Immature natural killer cell (primary cell): ENCODE data around the gene SYNE3. TPM values are rescaled to one million over a fixed set of nuclear protein-coding genes. Genes with fewer than 3 reads are reported as not detected.

Experiments used
- DNase-seq, 3 donors: peaks; one replicate each; pipeline ENCODE4 v3.0.0; 2022; ENCODE audit warnings: mixed read lengths in 1 of 3
- H3K27ac Mint-ChIP-seq, 6 donors: one replicate each; pipeline ENCODE4 v1.8.0; 2020; ENCODE audit warnings: mixed read lengths in 6 of 6, mild to moderate bottlenecking in 5 of 6, inconsistent platforms in 4 of 6, moderate library complexity in 3 of 6
- H3K27me3 Mint-ChIP-seq, 3 donors: one replicate each; pipeline ENCODE4 v1.8.0; 2020 to 2021; ENCODE audit warnings: low read depth in 3 of 3, mild to moderate bottlenecking in 3 of 3, mixed read lengths in 3 of 3, moderate library complexity in 3 of 3, inconsistent platforms in 1 of 3
- H3K36me3 Mint-ChIP-seq, 3 donors: one replicate each; pipeline ENCODE4 v1.8.0; 2020; ENCODE audit warnings: mixed read lengths in 3 of 3, inconsistent platforms in 2 of 3, mild to moderate bottlenecking in 2 of 3
- H3K4me1 Mint-ChIP-seq, 2 donors: one replicate each; pipeline ENCODE4 v1.8.0; 2020; ENCODE audit warnings: inconsistent platforms in 2 of 2, mild to moderate bottlenecking in 2 of 2, mixed read lengths in 2 of 2, moderate library complexity in 1 of 2
- H3K4me3 Mint-ChIP-seq, 5 donors: one replicate each; pipeline ENCODE4 v1.8.0; 2020; ENCODE audit warnings: mild to moderate bottlenecking in 5 of 5, mixed read lengths in 5 of 5, inconsistent platforms in 3 of 5, moderate library complexity in 3 of 5
- H3K9me3 Mint-ChIP-seq, 6 donors: one replicate each; pipeline ENCODE4 v1.8.0; 2020; ENCODE audit warnings: mild to moderate bottlenecking in 6 of 6, mixed read lengths in 6 of 6, inconsistent platforms in 4 of 6, moderate library complexity in 3 of 6
- polyA plus RNA-seq, 3 donors: library from polyadenylated mRNA; unstranded; fragments of 300-500 nt; fragmentation: Illumina TruSeq; gene quantifications; one replicate each; pipeline ENCODE4 v1.2.3, GENCODE V29; 2021

SYNE3 gene
- polyA plus RNA-seq, 3 donors from 2014 or later: 1.0 to 1.4 TPM; not detected in 1

DNA sequence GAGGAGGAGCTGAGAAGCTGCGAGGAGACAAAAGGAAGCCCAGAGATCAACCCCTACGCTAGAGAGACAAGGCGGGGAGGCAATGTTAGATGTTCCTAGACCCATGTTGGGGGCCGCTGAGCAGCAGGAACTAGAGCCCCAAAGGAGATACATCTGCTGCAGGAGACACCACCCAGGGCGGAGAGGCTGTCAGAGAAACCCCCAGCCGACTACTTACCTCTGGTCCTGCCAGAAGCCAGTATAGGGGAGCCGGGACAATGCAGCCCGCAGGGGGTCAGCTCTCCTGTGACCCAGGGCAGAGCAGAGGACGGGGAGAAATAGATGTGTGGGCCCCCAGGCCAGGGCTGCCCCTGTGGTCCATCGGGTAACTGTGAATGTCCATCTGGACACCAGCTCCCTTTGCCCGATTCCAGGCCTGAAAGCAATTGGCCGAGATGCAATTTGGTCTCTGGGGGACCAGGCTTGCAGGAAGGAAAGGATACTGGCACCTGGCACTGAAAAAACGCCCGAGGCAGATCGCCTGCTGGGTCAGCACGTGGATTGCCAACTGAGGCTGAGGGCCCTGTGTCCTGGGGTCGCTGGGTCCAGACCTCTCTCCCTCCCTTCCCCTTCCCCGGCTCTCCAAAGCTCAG lies 34.9 kb downstream of the SYNE3 start:
- Mint-ChIP-seq H3K4me3 (no peak overlapping the region), H3K27ac (peak overlapping the region; percentile 21 to 90 (median 53)), H3K27me3 (peaks cover 0 to 2% (median 2%) of the 10 kb centered on the region in 3 donors), H3K9me3 (no peaks in the 10 kb centered on the region), H3K36me3 (peaks cover 0 to 10% (median 3%) of the 10 kb centered on the region in 3 donors), H3K4me1 (peaks cover 21 to 30% of the 10 kb centered on the region in 2 donors)
- no peak for DNase-seq

DNA sequence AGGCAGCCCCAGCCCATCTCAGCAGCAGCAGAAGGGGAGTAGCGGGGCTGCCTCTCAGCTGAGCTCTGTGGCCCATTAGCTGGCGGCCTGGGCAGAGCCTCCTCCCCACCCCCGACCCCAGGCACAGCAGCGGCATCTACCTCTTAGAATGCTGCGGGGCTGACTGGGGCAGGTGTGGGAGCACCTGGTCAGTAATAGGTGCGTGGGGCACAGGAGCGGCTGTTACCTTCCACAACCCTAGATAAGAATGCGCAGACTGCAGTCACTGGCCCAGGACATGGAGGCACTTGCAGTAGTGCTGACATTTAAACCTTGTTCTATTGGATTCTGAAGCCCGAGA lies 35.6 kb downstream of the SYNE3 start:
- H3K4me1 Mint-ChIP-seq: peaks cover 21 to 30% of the 10 kb centered on the region in 2 donors
- no peaks in the 10 kb centered on the region for H3K9me3 Mint-ChIP-seq
- H3K27ac Mint-ChIP-seq: peak overlapping the region; percentile 21 to 90 (median 78)
- H3K4me3 Mint-ChIP-seq: no peak overlapping the region
- no peak for DNase-seq
- peaks cover 0 to 10% (median 3%) of the 10 kb centered on the region in 3 donors for H3K36me3 Mint-ChIP-seq
- H3K27me3 Mint-ChIP-seq: peaks cover 0 to 2% (median 2%) of the 10 kb centered on the region in 3 donors

DNA sequence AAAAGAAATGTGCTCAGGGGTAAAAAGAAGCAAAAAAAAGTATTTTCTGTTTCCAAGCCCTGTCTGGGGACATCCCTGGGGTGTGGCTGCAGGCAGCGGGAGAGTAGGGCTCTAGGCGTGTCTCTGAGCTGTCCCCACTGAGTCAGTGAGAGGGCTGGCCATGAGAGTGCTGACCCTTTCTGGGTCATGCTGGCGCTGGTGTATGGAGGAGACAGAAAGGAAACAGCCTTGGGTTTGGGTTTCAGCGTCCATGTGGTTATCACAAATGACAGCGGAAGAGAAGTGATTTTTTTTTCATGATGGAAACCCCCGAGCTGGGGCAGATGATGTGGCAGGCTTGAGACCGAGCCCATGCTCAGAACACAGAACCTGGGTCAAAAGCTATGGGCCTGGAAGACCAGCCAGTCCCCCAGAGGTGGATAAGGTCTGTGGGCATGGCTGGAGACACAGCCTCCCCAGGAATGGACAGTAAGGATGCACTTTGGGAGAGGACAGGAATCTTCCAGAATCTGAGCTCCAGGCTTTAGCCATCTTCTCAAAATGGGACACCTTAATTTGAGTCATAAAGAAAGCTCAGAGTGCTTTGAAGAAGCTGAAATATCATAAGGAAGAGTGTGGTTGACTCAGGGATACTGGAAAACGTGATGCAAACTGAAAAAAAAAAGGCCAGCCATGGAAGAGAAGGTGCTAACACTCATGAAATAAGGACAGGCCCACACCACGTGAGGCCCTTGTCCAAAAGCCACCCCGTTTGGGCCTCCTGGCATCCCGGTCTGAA lies 36.2 kb downstream of the SYNE3 start:
- Mint-ChIP-seq H3K4me1 (peaks cover 21 to 30% of the 10 kb centered on the region in 2 donors), H3K27me3 (peaks cover 0 to 2% (median 2%) of the 10 kb centered on the region in 3 donors), H3K9me3 (no peaks in the 10 kb centered on the region), H3K4me3 (peak overlapping the region; percentile 15 to 73 (median 64)), H3K27ac (peak overlapping the region; percentile 20 to 90 (median 81)), H3K36me3 (peaks cover 0 to 10% (median 3%) of the 10 kb centered on the region in 3 donors)
- peak; percentile 67 for DNase-seq

DNA sequence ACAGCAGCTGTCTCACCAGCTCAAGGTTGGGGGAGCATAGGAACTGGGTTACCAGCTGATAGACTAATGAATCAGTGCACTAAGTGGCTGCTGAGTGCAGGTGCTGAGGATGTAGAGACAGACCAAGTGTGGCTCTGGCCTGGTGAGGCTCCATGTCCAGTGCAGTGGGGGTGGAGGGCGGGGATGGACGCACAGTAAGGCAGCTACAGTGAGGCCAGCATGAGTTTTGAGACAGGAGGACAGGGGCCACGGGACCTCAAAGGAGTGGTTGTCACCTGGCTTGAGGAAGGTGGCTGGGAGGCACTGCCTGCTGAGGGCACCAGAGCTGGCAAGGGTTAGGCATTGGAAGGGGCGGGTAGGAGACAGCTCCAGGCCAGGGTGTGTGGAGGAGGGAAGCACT lies 37.0 kb downstream of the SYNE3 start:
- H3K4me1 Mint-ChIP-seq: peaks cover 22 to 31% of the 10 kb centered on the region in 2 donors
- peak overlapping the region; percentile 25 to 90 (median 84) for H3K27ac Mint-ChIP-seq
- no peaks in the 10 kb centered on the region for H3K9me3 Mint-ChIP-seq
- no peak for DNase-seq
- H3K4me3 Mint-ChIP-seq: peak overlapping the region in 4 of 5 donors; percentile 15 to 66 (median 64)
- H3K36me3 Mint-ChIP-seq: peaks cover under 1 to 10% (median 5%) of the 10 kb centered on the region in 3 donors
- peaks cover 0 to 2% (median 2%) of the 10 kb centered on the region in 3 donors for H3K27me3 Mint-ChIP-seq

DNA sequence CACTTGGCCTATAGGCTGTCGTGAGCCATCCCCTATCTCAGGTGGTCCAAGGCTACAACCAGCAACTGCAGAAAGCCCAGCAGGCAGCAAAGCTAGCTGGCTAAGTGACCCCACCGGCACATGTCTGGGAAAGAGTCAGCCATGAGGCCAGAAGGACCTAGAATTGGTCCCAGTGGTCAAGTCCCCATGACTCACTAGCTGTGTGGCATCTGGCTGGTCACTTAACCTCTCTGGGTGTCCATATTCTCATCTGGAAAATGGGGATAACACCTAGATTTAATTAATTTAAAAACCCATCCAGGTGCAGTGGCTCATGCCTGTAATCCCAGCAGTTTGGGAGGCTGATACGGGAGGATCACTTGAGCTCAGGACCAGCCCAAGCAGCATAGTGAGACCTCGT lies 37.6 kb downstream of the SYNE3 start:
- Mint-ChIP-seq H3K9me3 (no peaks in the 10 kb centered on the region), H3K27ac (peak overlapping the region in 1 of 6 donors; percentile 71), H3K27me3 (peaks cover 0 to 2% (median 2%) of the 10 kb centered on the region in 3 donors), H3K4me1 (peaks cover 22 to 37% of the 10 kb centered on the region in 2 donors), H3K36me3 (peaks cover 7 to 16% (median 12%) of the 10 kb centered on the region in 3 donors), H3K4me3 (no peak overlapping the region)
- DNase-seq: no peak

DNA sequence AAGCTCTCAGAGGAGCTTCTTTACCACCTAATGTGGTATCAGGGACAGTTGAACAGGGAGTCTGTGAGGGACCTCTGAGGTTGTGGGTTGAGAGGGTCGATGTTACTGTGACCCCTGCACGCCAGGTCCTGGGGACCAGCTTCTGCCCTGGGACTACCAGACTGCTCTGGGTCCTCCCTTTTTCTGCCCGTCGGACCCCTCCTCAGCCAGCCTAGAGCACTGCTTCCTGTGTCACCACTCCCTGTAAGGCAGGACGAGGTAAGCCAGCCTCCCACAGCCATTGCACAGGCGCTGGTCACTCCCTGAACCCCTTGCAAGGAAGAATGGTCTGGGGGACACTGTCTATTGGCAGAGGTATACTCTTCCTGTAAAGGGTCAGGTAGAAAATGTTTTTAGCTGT lies 38.1 kb downstream of the SYNE3 start:
- H3K27ac Mint-ChIP-seq: peak overlapping the region in 1 of 6 donors; percentile 71
- H3K4me3 Mint-ChIP-seq: no peak overlapping the region
- H3K36me3 Mint-ChIP-seq: peaks cover 11 to 20% (median 15%) of the 10 kb centered on the region in 3 donors
- H3K27me3 Mint-ChIP-seq: peaks cover 0 to 2% (median 2%) of the 10 kb centered on the region in 3 donors
- peaks cover 0 to 1% (median 0%) of the 10 kb centered on the region in 6 donors for H3K9me3 Mint-ChIP-seq
- H3K4me1 Mint-ChIP-seq: peaks cover 22 to 39% of the 10 kb centered on the region in 2 donors
- DNase-seq: no peak

DNA sequence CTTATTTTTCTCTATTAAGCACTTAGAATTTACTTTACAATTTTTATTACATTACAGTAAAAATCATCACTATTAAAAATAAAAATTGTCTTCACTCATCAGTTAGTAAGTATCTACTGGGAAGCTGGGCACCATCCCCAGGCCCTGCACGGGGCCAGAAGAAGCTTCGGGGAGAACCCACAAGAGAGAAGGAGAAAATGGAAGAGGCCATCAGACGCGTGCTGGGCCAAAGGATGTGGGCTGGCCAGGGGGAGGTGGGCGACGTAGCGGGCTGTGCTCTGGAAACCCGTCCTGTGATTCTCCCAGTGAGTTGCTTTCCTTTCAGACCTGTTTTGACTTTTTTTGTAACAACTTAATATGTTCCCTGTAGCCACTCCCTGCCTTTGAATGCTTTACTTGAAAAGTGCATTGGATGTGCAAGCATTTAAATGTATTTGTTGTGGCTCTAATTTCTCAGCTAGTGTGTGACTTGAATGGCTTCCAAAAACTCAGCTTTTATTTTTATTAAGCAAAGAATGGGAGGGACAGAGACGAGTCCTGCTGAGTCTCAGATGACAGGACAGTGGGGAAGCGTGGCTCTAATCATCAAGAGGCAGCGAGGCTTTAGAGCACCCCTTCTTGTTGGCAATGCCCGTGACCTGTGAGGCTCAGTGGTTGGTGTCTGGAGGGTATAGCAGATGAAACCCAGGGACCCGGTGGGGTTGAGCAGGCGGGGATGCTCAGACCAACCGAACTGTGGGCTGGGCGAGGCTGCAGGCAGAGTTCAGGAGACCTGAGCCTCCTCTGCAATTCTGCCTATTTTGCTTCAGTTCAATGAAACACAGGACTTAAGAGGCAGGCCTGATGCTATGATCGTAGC lies 38.8 kb downstream of the SYNE3 start:
- no peak for DNase-seq
- Mint-ChIP-seq H3K9me3 (peaks cover 0 to 1% (median 0%) of the 10 kb centered on the region in 6 donors), H3K4me3 (no peak overlapping the region), H3K27ac (peak overlapping the region in 3 of 6 donors; percentile 17 to 56 (median 34)), H3K4me1 (peaks cover 22 to 39% of the 10 kb centered on the region in 2 donors), H3K36me3 (peaks cover 13 to 23% (median 17%) of the 10 kb centered on the region in 3 donors), H3K27me3 (peaks cover 0 to 4% (median 0%) of the 10 kb centered on the region in 3 donors)

DNA sequence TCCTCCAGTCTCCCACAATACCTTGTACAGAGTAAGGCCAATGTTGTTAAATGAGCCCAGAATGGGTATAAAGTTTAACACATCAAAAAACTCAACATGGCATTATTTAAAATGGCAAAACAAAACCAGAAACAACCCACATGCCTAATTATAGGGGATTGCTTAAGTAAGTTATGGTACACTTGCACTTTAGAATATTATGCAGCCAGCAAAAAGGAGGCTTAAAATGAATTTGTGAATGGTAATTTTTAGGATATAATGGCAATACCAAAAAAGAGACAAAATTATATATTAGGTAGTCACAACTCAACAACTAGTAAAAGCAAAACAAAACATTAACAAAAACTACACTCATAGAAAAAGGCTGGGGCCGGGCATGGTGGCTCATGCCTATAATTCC lies 39.7 kb downstream of the SYNE3 start:
- Mint-ChIP-seq H3K36me3 (peaks cover 16 to 26% (median 17%) of the 10 kb centered on the region in 3 donors), H3K4me1 (peaks cover 22 to 39% of the 10 kb centered on the region in 2 donors), H3K27ac (no peak overlapping the region), H3K9me3 (peaks cover 0 to 1% (median 0%) of the 10 kb centered on the region in 6 donors), H3K27me3 (peaks cover 0 to 4% (median 0%) of the 10 kb centered on the region in 3 donors), H3K4me3 (no peak overlapping the region)
- DNase-seq: no peak

DNA sequence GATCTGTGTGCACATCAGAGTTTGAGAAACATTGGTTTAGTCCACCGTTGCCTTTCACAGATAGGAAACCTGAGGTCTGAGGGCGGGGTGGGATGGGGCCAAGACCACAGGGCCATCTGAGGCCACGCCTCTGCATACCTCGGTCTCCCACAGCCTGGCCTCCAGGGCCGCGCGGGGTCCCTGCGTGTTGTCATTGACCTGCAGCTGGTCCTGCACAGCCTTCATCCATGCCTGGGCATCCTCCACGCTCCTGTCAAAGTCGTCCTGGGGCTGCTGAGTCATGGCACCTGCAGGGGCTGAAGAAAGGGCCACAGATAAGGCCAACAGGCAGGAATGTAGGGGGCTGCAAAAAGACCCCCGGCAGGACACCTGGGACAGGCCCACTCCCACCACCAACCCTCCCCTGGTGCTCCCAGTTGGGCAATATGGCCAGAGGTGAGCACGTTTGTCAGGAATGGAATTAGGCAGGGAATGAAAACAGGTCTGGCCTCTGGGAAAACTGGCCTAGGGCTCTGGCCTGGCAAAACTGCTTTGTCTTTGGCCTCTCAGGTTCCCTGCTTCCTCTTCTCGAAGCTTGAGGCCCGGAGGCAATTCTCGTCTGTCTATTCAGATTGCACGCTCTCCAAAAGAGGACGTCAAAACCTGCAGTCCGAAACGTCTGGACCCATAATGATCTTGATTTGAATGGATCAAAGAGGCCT lies 40.8 kb downstream of the SYNE3 start:
- Mint-ChIP-seq H3K36me3 (peaks cover 17 to 26% (median 20%) of the 10 kb centered on the region in 3 donors), H3K4me3 (no peak overlapping the region), H3K9me3 (peaks cover 0 to 1% (median 0%) of the 10 kb centered on the region in 6 donors), H3K27ac (no peak overlapping the region), H3K27me3 (peaks cover 0 to 4% (median 0%) of the 10 kb centered on the region in 3 donors), H3K4me1 (peaks cover 17 to 32% of the 10 kb centered on the region in 2 donors)
- no peak for DNase-seq

DNA sequence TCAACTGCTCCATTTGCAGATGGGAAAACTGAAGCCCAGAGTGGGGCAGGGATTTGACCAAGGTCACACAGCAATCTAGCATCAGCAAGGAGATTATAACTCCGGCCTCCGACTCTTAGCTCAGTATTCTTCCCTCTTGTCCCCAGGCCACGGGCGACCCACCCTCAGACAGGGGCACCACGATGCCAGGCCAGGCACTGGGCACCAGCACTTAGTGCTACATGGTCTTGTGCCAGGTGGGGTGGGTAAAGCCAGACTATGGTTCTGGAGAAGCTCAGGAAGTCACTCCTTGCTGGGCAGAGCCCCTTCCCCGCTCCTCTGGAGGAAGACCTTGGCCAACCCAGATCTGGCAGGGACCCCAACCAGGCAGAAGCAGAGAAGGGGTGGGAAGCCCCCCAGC lies 41.5 kb downstream of the SYNE3 start:
- Mint-ChIP-seq H3K9me3 (peaks cover 0 to 1% (median 0%) of the 10 kb centered on the region in 6 donors), H3K27ac (no peak overlapping the region), H3K4me3 (no peak overlapping the region), H3K36me3 (peaks cover 19 to 20% (median 20%) of the 10 kb centered on the region in 3 donors), H3K4me1 (peaks cover 10 to 24% of the 10 kb centered on the region in 2 donors), H3K27me3 (peaks cover 0 to 2% (median 0%) of the 10 kb centered on the region in 3 donors)
- DNase-seq: no peak

DNA sequence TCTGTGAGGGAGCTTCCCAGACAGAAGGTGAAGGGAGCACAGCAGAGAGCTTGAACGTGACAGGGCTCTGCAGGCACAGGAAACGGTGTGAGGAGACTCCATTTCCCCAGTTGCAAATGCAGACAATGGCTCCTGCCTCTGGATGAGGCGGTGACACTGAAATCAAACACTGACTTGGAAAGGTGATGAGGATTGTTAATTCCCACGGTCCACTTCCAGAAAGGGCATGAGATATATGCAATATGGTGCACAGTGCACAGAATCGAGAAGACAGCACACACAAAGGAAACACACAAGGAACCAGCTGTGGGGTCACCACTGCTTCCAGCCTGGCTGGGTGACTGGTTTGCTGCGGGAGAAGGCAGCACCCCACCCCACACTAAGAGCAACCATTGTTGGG lies 42.0 kb downstream of the SYNE3 start:
- peaks cover 20 to 22% (median 20%) of the 10 kb centered on the region in 3 donors for H3K36me3 Mint-ChIP-seq
- H3K27me3 Mint-ChIP-seq: peaks cover 0 to 2% (median 0%) of the 10 kb centered on the region in 3 donors
- H3K4me3 Mint-ChIP-seq: no peak overlapping the region
- H3K4me1 Mint-ChIP-seq: peaks cover 5 to 20% of the 10 kb centered on the region in 2 donors
- DNase-seq: no peak
- peaks cover 0 to 1% (median 0%) of the 10 kb centered on the region in 6 donors for H3K9me3 Mint-ChIP-seq
- no peak overlapping the region for H3K27ac Mint-ChIP-seq

DNA sequence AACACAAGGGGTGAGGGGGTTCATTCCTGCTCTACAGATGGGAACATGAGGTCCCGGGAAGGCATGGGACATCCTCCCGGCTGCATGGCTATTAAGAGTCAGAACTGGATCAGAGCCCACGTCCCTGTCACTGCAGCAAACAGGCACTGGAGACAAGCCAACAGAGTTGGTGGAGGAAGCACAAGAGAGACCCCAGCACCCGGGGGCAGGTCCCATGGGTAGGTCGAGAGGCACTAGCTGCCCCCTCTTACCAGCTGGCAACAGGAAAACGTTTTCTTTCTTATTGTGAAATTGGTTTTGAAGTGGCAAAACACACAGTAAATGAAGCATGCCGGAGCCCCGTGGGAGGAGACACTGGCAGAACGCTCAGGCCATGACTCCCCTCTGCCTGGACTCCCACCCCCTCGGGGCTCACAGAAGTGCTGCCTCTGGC lies 43.6 kb downstream of the SYNE3 start:
- Mint-ChIP-seq H3K27ac (peak overlapping the region in 1 of 6 donors; percentile 48), H3K36me3 (peaks cover 20 to 26% (median 24%) of the 10 kb centered on the region in 3 donors), H3K4me1 (peaks cover 3 to 15% of the 10 kb centered on the region in 2 donors), H3K9me3 (peaks cover 0 to 1% (median 0%) of the 10 kb centered on the region in 6 donors), H3K27me3 (peaks cover 0 to 2% (median 0%) of the 10 kb centered on the region in 3 donors), H3K4me3 (no peak overlapping the region)
- no peak for DNase-seq
